Right lung (tissue), 10 donors: ENCODE data around the gene KLF11. TPM values are rescaled to one million over a fixed set of nuclear protein-coding genes. Genes with fewer than 3 reads are reported as not detected.
A peak's percentile ranks its signal among the peaks of the same experiment; 100 is the strongest.

Experiments
- DNase-seq, 2 donors: peaks; one replicate each; pipeline ENCODE4 v3.0.0-alpha.2; 2013
- long read RNA-seq, 8 donors: transcript quantifications; one replicate each; lab custom pipeline, GENCODE V29; 2026
- polyA plus RNA-seq, 5 donors: library from polyadenylated mRNA; unstranded; fragments of 120-200 nt; gene quantifications; one replicate each; pipeline versions ENCODE4 v1.2.1 to v1.2.3, GENCODE V29; 2013; ENCODE audit warnings: inconsistent platforms in 1 of 5, low replicate concordance in 1 of 5; ENCODE audit not compliant: insufficient read length in 5 of 5, insufficient read depth in 1 of 5

KLF11 gene
- 10 to 100 TPM; 17.5 to 21.2 (median 18.1) TPM for polyA plus RNA-seq
- long read RNA-seq, donor 1, full-length matches to known transcripts = 4 of 35 reads
- long read RNA-seq, donor 1, partial matches to known transcripts = 31 of 35 reads
- long read RNA-seq, donor 1, other reads (novel, unspliced or antisense) = 0 of 35 reads
- long read RNA-seq, donor 2, full-length matches to known transcripts = 5 of 5 reads
- long read RNA-seq, donor 2, partial matches to known transcripts = 0 of 5 reads
- long read RNA-seq, donor 2, other reads (novel, unspliced or antisense) = 0 of 5 reads
- long read RNA-seq, donor 3, full-length matches to known transcripts = 1 of 1 reads
- long read RNA-seq, donor 3, partial matches to known transcripts = 0 of 1 reads
- long read RNA-seq, donor 3, other reads (novel, unspliced or antisense) = 0 of 1 reads
- long read RNA-seq, donor 4, full-length matches to known transcripts = 4 of 4 reads
- long read RNA-seq, donor 4, partial matches to known transcripts = 0 of 4 reads
- long read RNA-seq, donor 4, other reads (novel, unspliced or antisense) = 0 of 4 reads
- long read RNA-seq, donor 5, full-length matches to known transcripts = 4 of 50 reads
- long read RNA-seq, donor 5, partial matches to known transcripts = 46 of 50 reads
- long read RNA-seq, donor 5, other reads (novel, unspliced or antisense) = 0 of 50 reads
- long read RNA-seq, donor 6, full-length matches to known transcripts = 2 of 2 reads
- long read RNA-seq, donor 6, partial matches to known transcripts = 0 of 2 reads
- long read RNA-seq, donor 6, other reads (novel, unspliced or antisense) = 0 of 2 reads
- long read RNA-seq, donor 7, full-length matches to known transcripts = 3 of 3 reads
- long read RNA-seq, donor 7, partial matches to known transcripts = 0 of 3 reads
- long read RNA-seq, donor 7, other reads (novel, unspliced or antisense) = 0 of 3 reads
- long read RNA-seq, donor 8, full-length matches to known transcripts = 3 of 3 reads
- long read RNA-seq, donor 8, partial matches to known transcripts = 0 of 3 reads
- long read RNA-seq, donor 8, other reads (novel, unspliced or antisense) = 0 of 3 reads

DNA sequence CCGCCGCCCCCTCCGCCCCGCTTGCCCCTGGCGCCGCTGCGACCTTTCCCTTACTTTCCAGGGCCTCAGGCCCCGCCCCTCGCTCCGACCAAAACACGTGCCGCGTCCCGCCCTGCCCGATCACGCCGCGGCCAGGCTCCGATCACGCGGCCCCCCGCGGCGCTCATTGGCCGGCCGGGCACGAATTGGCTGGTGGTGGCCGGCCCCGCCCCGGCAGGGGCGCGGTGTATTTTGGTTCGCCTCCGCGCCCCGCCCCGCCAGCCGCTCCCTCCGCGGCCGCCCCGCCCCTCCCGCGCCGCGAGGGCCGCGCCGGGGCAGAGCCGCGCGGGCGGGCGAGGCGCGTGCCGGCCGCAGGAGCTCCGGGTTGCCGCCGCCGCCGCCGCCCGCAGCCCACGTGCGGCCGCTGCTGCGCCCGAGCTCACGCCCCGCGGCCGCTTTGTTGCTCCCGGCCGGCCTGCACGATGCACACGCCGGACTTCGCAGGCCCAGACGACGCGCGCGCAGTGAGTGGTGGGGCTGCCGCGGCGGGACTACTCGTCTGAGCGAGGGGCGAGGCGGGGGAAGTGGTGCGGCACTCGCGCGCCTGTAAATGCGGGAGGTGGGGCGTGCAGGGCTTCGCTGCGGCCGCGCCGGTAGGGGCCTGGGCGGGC is at the start of gene KLF11:
Gene KLF11, plus strand, starts transcription at position 295 of the 650 bp plus-strand sequence. Its CDS starts 167 bp downstream, at position 462.
- peak; percentile 89 to 92 for DNase-seq

DNA sequence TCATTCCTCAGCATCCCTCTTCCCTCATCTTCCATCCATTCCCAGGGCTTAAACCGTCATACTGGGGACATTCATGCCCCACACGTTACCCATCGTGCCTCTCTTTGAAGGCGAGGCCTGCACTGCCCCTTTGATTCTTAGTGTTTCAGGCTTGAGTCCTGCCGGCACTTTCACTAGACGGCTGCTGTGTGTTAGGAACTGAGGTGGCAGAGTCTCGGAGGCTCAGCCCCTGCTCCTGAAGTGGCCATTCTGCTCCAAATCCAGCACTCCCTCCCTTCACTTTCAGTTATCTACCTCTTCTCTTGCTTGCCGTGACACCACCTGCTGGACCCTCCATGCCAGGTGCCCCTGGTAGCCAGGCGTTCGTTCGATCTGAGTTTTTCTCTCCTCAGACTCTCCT is 48.9 kb upstream of the KLF11 start:
- DNase-seq = no peak

DNA sequence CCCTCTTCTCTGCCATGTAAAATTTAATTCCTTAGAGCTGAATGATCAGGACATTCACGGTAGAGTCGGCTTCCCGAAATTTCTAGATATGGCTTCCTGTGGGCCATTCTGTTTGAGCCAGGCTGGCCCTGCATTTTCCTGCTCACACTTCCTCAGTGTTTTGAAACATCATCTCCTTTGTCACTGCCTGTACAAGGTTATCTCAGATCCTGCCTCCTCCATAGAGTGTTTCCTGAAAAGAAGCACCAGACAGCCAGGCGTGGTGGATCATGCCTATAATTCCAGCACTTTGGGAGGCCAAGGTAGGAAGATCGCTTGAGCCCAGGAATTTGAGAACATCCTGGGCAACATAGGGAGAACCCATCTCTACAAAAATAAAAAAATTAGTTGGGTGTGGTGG is 48.3 kb upstream of the KLF11 start:
- no peak for DNase-seq

- DNase-seq = no peak
Measured at GRCh38 chr2:9996321-9996720, 47.0 kb upstream of the KLF11 start.

GRCh38 chr2:9997936-9998335 is 45.4 kb upstream of the KLF11 start:
- DNase-seq = no peak

- no peak for DNase-seq
Measured at GRCh38 chr2:9998916-9999654, 44.3 kb upstream of the KLF11 start.

DNA sequence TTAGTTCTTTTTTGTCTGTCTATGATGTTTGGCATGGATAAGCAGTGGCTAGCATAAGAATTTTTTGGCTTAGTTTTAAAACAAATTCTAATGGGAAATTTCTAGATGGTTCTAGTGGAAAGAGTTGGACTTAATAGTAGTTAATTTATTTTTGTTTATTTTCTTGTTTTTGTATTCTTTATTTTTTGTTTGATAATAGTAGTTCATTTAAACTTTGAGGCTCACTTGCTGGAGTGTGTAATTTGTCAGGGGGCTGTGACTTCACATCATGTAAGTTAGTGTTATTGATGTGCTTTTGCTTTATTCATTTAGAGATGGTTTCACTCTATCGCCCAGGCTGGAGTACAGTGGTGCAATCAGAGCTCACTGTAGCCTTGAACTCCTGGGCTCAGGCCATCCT is 43.7 kb upstream of the KLF11 start:
- no peak for DNase-seq

- no peak for DNase-seq
Measured at GRCh38 chr2:10000541-10000940, 42.8 kb upstream of the KLF11 start.

GRCh38 chr2:10001586-10001985 is 41.8 kb upstream of the KLF11 start:
- no peak for DNase-seq

GRCh38 chr2:10002109-10002508 is 41.2 kb upstream of the KLF11 start:
- no peak for DNase-seq

GRCh38 chr2:10002681-10003080 is 40.7 kb upstream of the KLF11 start:
- no peak for DNase-seq

GRCh38 chr2:10003206-10004125 is 39.9 kb upstream of the KLF11 start:
- DNase-seq = no peak

DNA sequence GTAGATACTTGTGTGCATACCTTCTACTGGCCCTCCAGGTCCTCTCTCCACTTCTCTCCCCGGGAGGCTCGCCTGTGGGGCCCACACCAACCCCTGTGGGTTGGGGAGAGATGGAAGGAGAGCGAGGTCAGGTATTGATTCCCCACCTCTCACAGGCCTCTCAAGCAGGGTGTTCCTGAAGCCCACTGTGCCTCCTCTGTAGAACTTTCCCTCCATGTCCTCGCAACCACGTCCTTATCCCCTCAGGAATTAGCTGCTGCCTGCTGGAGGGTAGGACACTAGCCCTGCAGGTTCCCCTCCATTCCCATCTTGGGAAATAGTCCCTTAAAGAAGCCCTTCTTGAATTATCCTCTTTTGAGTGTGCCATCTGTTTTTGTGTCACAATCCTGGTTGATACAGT is 38.9 kb upstream of the KLF11 start:
- no peak for DNase-seq

- DNase-seq = no peak
Measured at GRCh38 chr2:10004836-10005235, 38.5 kb upstream of the KLF11 start.

GRCh38 chr2:10005461-10006235 is 37.7 kb upstream of the KLF11 start:
- DNase-seq = no peak

GRCh38 chr2:10006236-10007161 is 36.9 kb upstream of the KLF11 start:
- no peak for DNase-seq

DNA sequence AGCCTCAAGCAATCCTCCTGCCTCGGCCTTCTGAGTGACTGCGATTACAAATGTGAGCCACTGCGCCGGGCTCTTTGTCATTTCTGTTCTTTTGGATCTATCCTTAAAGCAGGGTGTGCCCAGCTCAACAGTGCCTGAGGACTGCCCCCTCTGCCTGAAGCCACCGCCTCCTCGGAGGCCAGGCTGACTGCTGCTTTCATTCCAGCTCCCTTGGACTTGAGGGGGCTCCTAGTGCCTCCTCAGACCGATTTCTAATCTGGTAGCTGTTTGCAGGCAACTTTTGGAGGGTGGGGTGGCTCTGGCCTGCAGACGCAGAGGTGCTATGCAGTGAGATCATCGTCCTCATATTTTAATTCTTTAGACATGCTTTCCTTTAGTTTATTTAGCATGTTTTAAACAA is 35.9 kb upstream of the KLF11 start:
- no peak for DNase-seq
